SK-N-SH (cell line): ENCODE results near the gene IQCE. TPM values are rescaled to one million over a fixed set of nuclear protein-coding genes. Genes with fewer than 3 reads are reported as not detected.

Experiments used
- CTCF ChIA-PET: fragments of 300-600, 350-600 bp; formaldehyde crosslinking; extraction: SDS; loops from one replicate; lab custom pipeline; 2021; lab: Yijun Ruan, JAX
- POLR2A ChIA-PET: fragments of 350-600 bp; sonication (Branson Sonifier 250); formaldehyde crosslinking; extraction: SDS; loops from one replicate; lab custom pipeline; 2020; ENCODE audit warnings: antibody characterized with exemption, inconsistent platforms; lab: Yijun Ruan, JAX
- DNase-seq: peaks from one replicate; pipeline ENCODE4 v3.0.0; 2012
- H2AFZ ChIP-seq: fragments of 200-600 bp; sonication (generic); 2 replicates; pipeline ENCODE4 v1.8.1; 2016; ENCODE audit warnings: antibody characterized with exemption, mild to moderate bottlenecking, low read depth
- H3F3A ChIP-seq: fragments of 200-600 bp; sonication (generic); replicated peaks from 2 replicates; pipeline ENCODE3; 2016; ENCODE audit warnings: antibody characterized with exemption, mild to moderate bottlenecking; ENCODE audit not compliant: insufficient read depth
- H3K27ac ChIP-seq, 2 experiments: fragments of 200-500 bp in 1 of 2; fragments of 200-600 bp in 1 of 2; sonication (Bioruptor generic) in 1 of 2; sonication (generic), shearing (Covaris generic) in 1 of 2; 2 replicates each; pipeline versions ENCODE4 v1.5.1 to v1.6.1; 2014 to 2016; ENCODE audit warnings: low read depth in 2 of 2, inconsistent platforms in 1 of 2, low read length in 1 of 2, mild to moderate bottlenecking in 1 of 2, mixed read lengths in 1 of 2
- H3K27me3 ChIP-seq: fragments of 200-600 bp; sonication (generic), shearing (Covaris generic); 2 replicates; pipeline ENCODE4 v1.6.1; 2016; ENCODE audit warnings: mixed run types; ENCODE audit not compliant: insufficient read depth
- H3K36me3 ChIP-seq, 2 experiments: fragments of 200-500 bp in 1 of 2; fragments of 200-600 bp in 1 of 2; sonication (Bioruptor generic) in 1 of 2; sonication (generic) in 1 of 2; replicated peaks in 1 of 2; 2 replicates each; pipeline versions ENCODE3 to v1.5.1; 2014 to 2016; ENCODE audit warnings: low read length in 1 of 2, mild to moderate bottlenecking in 1 of 2; ENCODE audit not compliant: insufficient read depth in 2 of 2, control insufficient read depth in 1 of 2
- H3K4me1 ChIP-seq, 2 experiments: fragments of 200-500 bp in 1 of 2; fragments of 200-600 bp in 1 of 2; sonication (Bioruptor generic) in 1 of 2; sonication (generic), shearing (Covaris generic) in 1 of 2; 2 replicates each; pipeline versions ENCODE4 v1.5.1 to v1.6.1; 2014 to 2016; ENCODE audit warnings: low read depth in 1 of 2, low read length in 1 of 2, mixed run types in 1 of 2; ENCODE audit not compliant: insufficient read depth in 2 of 2, control insufficient read depth in 1 of 2
- H3K4me2 ChIP-seq: fragments of 200-600 bp; sonication (generic), shearing (Covaris generic); 2 replicates; pipeline ENCODE4 v1.6.1; 2017; ENCODE audit warnings: mixed run types
- H3K4me3 ChIP-seq, 2 experiments: fragments of 200-500 bp in 1 of 2; fragments of 200-600 bp in 1 of 2; sonication (Bioruptor generic) in 1 of 2; sonication (generic), shearing (Covaris generic) in 1 of 2; 2 replicates each; pipeline versions ENCODE4 v1.5.1 to v1.8.1; 2014 to 2016; ENCODE audit warnings: low read depth in 2 of 2, inconsistent platforms in 1 of 2, low read length in 1 of 2, mild to moderate bottlenecking in 1 of 2, mixed read lengths in 1 of 2, moderate library complexity in 1 of 2
- H3K79me2 ChIP-seq: fragments of 200-600 bp; sonication (generic); 2 replicates; pipeline ENCODE4 v1.8.1; 2017; ENCODE audit warnings: mild to moderate bottlenecking; ENCODE audit not compliant: insufficient read depth
- H3K9ac ChIP-seq: fragments of 200-600 bp; sonication (generic); 2 replicates; pipeline ENCODE4 v1.6.1; 2017; ENCODE audit warnings: mixed run types
- H3K9me2 ChIP-seq: fragments of 200-600 bp; sonication (generic); 2 replicates; pipeline ENCODE4 v1.6.1; 2017; ENCODE audit warnings: mixed run types
- H3K9me3 ChIP-seq: fragments of 200-600 bp; sonication (generic); 2 replicates; pipeline ENCODE4 v1.6.1; 2017; ENCODE audit warnings: mixed run types, mild to moderate bottlenecking, moderate library complexity
- H4K20me1 ChIP-seq: fragments of 200-600 bp; sonication (generic); 2 replicates; pipeline ENCODE4 v1.6.1; 2017; ENCODE audit warnings: mild to moderate bottlenecking, mixed run types; ENCODE audit not compliant: insufficient read depth
- CHD2 ChIP-seq: fragments of 150-350 bp; IDR thresholded peaks from 2 replicates; pipeline ENCODE4 v1.6.1; 2018; ENCODE audit warnings: low read length; ENCODE audit not compliant: partially characterized antibody
- ELF1 ChIP-seq: IDR thresholded peaks from 2 replicates; pipeline ENCODE4 v1.4.0; 2012
- EZH2phosphoT487 ChIP-seq: fragments of 200-600 bp; sonication (generic); IDR thresholded peaks from 2 replicates; pipeline ENCODE4 v1.6.1; 2017; ENCODE audit warnings: low read depth, mixed run types, mild to moderate bottlenecking, antibody characterized with exemption, moderate library complexity, borderline replicate concordance
- FOSL2 ChIP-seq: IDR thresholded peaks from 2 replicates; pipeline ENCODE4 v1.4.0; 2012; ENCODE audit warnings: low read depth, mild to moderate bottlenecking, moderate library complexity, borderline replicate concordance
- FOXJ3 ChIP-seq: sonication (generic); formaldehyde crosslinking; IDR thresholded peaks from 2 replicates; pipeline ENCODE4 v1.5.1; 2020; ENCODE audit warnings: mild to moderate bottlenecking, missing genetic modification reagents
- GABPA ChIP-seq: IDR thresholded peaks from 2 replicates; pipeline ENCODE4 v1.4.0; 2012; ENCODE audit warnings: low read depth, mild to moderate bottlenecking
- IRF3 ChIP-seq: fragments of 150-350 bp; IDR thresholded peaks from 2 replicates; pipeline ENCODE4 v1.6.1; 2016; ENCODE audit warnings: mild to moderate bottlenecking, low read depth, low read length
- JUND ChIP-seq: IDR thresholded peaks from 2 replicates; pipeline ENCODE4 v1.4.0; 2012
- MEF2A ChIP-seq: IDR thresholded peaks from 2 replicates; pipeline ENCODE4 v1.4.0; 2012; ENCODE audit warnings: low read depth, borderline replicate concordance
- MXI1 ChIP-seq: IDR thresholded peaks from 2 replicates; pipeline ENCODE4 v1.6.1; 2012; ENCODE audit warnings: mild to moderate bottlenecking, low read depth, low read length, improper control_type of control experiment
- NRF1 ChIP-seq: IDR thresholded peaks from 2 replicates; pipeline ENCODE4 v1.6.1; 2012; ENCODE audit warnings: low read depth, mild to moderate bottlenecking, low read length
- PBX3 ChIP-seq: IDR thresholded peaks from 2 replicates; pipeline ENCODE4; 2012
- RAD21 ChIP-seq: IDR thresholded peaks from 2 replicates; pipeline ENCODE4 v1.6.1; 2012; ENCODE audit warnings: mild to moderate bottlenecking, low read length
- RCOR1 ChIP-seq: fragments of 150-350 bp; IDR thresholded peaks from 2 replicates; pipeline ENCODE4 v1.6.1; 2017; ENCODE audit warnings: antibody characterized with exemption, low read length
- RXRA ChIP-seq: IDR thresholded peaks from 2 replicates; pipeline ENCODE4 v1.4.0; 2012; ENCODE audit warnings: low read depth, mild to moderate bottlenecking, borderline replicate concordance
- SMC3 ChIP-seq: IDR thresholded peaks from 2 replicates; pipeline ENCODE4 v1.6.1; 2012; ENCODE audit warnings: low read depth, low read length, improper control_type of control experiment
- TAF1 ChIP-seq: IDR thresholded peaks from 2 replicates; pipeline ENCODE4 v1.6.1; 2012; ENCODE audit warnings: low read depth, mild to moderate bottlenecking, low read length, moderate library complexity, borderline replicate concordance
- TCF12 ChIP-seq: IDR thresholded peaks from 2 replicates; pipeline ENCODE4 v1.4.0; 2012
- WGBS: methylation state at CpG from one replicate; pipeline ENCODE4 v1.1.6; 2017; ENCODE audit warnings: low lambda C conversion rate; 5-methylcytosine and 5-hydroxymethylcytosine counted together
- polyA plus RNA-seq, 3 experiments: library from polyadenylated mRNA; depleted of rRNA; stranded (reverse); fragments of >200 nt; gene quantifications; 2 replicates each; pipeline ENCODE4 v1.2.3, GENCODE V29; 2012
- TF ChIP-seq, protein P1 (sequence below): IDR thresholded peaks from 2 replicates; pipeline ENCODE4 v1.4.0; 2012; ENCODE audit warnings: low read depth, borderline replicate concordance
- TF ChIP-seq, protein P2 (sequence below): IDR thresholded peaks from 2 replicates; pipeline ENCODE4 v1.4.0; 2012; ENCODE audit warnings: low read depth, borderline replicate concordance

IQCE gene
- polyA plus RNA-seq, 1 of the 3 experiments (the other 2 are of a cell fraction) = 14.4 TPM

DNA sequence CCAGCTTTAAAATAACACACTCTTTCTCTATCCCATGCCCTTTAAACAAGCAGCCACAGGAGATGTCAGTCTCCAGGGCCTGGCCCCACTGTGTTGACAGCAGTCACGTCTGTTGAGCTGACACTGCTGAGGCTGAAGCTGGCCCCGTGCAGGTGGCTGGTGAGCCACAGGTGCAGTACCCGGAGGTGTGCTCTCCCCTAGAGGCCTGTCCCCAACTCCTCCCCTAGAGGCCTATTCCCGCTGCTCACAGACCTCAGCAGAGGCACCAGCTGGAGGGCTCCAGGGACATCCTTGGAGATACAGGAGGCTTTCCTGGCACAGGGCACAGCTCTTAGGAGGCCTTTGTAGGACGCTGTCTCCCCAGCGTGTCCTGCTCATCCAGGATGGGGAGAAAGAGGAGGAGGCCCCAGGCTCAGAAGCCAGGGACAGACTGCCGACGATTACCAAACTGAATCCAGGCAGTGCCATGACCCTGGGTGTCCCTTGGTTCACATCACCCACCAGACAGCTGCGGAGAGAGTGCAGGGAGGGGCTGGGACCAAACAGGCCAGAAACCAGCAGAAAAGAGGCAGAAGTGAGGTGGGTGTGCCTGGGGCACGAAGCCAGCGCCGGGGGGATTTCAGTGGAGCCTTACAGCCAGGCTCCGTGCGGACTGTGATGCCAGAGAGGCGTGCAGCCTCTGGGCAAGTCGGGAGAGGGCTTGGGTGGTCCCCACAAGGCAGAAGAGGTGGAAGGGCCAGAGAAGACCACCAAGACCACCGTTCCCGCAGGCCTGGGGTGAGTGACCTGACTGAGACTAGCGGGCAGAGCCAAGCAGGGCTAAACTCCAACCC lies 54.5 kb downstream of the IQCE start:
- Histone ChIP-seq H3K4me2 (no peak overlapping the region), H3K9me3 (no peaks in the 10 kb centered on the region), H2AFZ (no peak overlapping the region), H3F3A (no peaks in the 10 kb centered on the region), H3K79me2 (no peaks in the 10 kb centered on the region), H3K9me2 (no peaks in the 10 kb centered on the region), H3K27me3 (no peaks in the 10 kb centered on the region), H3K9ac (no peak overlapping the region), H3K4me1 (peaks cover 0 to 46% of the 10 kb centered on the region in 2 experiments; a peak in 2 of 4 replicates), H4K20me1 (no peaks in the 10 kb centered on the region)
- no peak for DNase-seq
- 89% methylated on average over 17 of the region's 19 CpGs for WGBS
- CTCF ChIA-PET = interaction anchor here (0.6 to 4.1 kb wide), 11 partner anchors 7 to 162 kb away, joined by 3 to 16 read pairs (median 4); no protein-coding TSS in a partner anchor
- POLR2A ChIA-PET = interaction anchor here (1.3 to 1.5 kb wide), 2 partner anchors 9 to 18 kb away, joined by 4 read pairs; partner anchors contain the start of gene TTYH3
- TF ChIP-seq MXI1 (no peak), RCOR1 (no peak), IRF3 (no peak), EZH2phosphoT487 (no peak), ELF1 (no peak), CHD2 (no peak), PBX3 (no peak), JUND (no peak), TCF12 (no peak), GABPA (no peak), NRF1 (no peak), MEF2A (no peak), FOXJ3 (CRISPR knock-in tag) (no peak), TAF1 (no peak), SMC3 (no peak), RAD21 (no peak), RXRA (no peak), FOSL2 (no peak)
- TF ChIP-seq, protein P1, sequence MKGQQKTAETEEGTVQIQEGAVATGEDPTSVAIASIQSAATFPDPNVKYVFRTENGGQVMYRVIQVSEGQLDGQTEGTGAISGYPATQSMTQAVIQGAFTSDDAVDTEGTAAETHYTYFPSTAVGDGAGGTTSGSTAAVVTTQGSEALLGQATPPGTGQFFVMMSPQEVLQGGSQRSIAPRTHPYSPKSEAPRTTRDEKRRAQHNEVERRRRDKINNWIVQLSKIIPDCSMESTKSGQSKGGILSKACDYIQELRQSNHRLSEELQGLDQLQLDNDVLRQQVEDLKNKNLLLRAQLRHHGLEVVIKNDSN = no peak
- TF ChIP-seq, protein P2, sequence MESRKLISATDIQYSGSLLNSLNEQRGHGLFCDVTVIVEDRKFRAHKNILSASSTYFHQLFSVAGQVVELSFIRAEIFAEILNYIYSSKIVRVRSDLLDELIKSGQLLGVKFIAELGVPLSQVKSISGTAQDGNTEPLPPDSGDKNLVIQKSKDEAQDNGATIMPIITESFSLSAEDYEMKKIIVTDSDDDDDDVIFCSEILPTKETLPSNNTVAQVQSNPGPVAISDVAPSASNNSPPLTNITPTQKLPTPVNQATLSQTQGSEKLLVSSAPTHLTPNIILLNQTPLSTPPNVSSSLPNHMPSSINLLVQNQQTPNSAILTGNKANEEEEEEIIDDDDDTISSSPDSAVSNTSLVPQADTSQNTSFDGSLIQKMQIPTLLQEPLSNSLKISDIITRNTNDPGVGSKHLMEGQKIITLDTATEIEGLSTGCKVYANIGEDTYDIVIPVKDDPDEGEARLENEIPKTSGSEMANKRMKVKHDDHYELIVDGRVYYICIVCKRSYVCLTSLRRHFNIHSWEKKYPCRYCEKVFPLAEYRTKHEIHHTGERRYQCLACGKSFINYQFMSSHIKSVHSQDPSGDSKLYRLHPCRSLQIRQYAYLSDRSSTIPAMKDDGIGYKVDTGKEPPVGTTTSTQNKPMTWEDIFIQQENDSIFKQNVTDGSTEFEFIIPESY = no peak
- TF ChIP-seq, all 33 proteins: peak for 0
- H3K36me3 ChIP-seq = no peaks in the 10 kb centered on the region
- no peak overlapping the region for H3K4me3 ChIP-seq
- peak overlapping the region in 1 of 2 experiments; percentile 40; a peak in 2 of 4 replicates for H3K27ac ChIP-seq
